HG03135 (cell line): ENCODE data around the gene GPC6.

Experiments
- ATAC-seq: cut with Tn5 transposase; IDR thresholded peaks from one replicate; pipeline ENCODE4 v1.9.1; 2021; ENCODE audit warnings: mild to moderate bottlenecking, moderate library complexity; ENCODE audit not compliant: unreplicated experiment

Gene GPC6

GRCh38 chr13:93268327-93269028, 41.9 kb downstream of the GPC6 start:
- ATAC-seq: no peak

DNA sequence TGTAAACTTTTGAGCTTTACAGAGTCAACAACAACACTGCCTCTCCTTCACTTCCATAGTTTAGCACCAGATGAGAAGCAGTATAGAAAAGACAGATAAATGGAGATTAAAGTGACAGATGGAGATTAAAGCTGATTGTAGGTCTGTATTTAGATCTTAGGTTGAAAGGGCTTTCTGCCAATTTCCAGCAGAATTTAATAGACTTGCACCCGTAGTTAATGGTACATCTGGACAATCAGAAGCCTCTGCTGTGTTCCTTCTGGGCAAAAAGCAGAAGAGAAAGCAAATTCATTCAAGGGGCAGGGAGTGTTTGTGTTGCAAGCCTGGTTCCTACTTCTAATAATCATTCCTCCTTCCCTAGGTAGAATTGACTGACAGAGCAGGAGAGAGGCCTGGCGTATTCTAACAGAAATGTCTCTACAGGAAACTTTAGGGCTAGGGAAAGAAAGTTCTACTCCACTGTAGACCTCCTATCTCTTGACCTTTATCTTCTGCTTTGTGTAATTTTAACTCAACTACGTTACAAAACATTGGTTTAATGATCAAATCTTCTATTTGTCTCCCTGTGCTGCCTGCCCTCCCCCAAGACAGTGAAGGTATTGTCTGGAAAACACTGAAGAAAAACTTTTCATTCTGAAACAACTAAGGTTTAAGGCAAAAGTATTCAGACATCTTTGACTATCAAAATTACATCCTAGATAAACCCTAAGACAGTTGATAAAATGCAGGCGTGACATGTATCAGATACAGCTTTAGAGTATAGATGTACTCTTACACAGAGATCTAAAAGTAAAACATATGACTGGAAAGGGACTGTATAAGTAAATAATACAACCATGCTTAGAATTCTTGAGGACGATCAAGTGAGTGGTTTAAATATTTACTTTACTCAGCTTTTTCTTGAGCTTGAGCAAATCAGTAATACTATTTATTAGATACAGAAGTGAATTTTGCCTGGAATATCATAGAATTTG, 44.4 kb downstream of the GPC6 start:
- ATAC-seq: no peak

- no peak for ATAC-seq
Measured at GRCh38 chr13:93279982-93280381, 53.4 kb downstream of the GPC6 start.

DNA sequence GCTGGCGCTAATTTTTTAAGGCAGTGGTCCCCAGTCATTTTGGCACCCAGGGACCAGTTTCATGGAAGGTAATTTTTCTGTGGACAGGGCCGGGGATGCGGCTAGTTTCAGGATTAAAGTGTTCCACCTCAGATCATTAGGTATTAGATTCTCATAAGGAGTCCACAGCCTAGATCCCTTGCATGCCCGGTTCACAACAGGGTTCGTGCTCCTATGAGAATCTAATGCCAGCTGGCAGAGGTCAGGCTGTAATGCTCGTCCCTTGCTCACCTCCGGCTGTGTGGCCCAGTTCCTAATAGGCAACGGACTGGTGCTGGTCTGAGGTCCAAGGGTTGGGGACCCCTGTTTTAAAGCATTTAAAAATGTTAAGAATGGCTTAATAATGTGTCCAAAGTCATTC, 54.1 kb downstream of the GPC6 start:
- ATAC-seq: no peak

- ATAC-seq: no peak
Measured at GRCh38 chr13:93283255-93283654, 56.6 kb downstream of the GPC6 start.

GRCh38 chr13:93284064-93284463, 57.5 kb downstream of the GPC6 start:
- ATAC-seq: no peak

DNA sequence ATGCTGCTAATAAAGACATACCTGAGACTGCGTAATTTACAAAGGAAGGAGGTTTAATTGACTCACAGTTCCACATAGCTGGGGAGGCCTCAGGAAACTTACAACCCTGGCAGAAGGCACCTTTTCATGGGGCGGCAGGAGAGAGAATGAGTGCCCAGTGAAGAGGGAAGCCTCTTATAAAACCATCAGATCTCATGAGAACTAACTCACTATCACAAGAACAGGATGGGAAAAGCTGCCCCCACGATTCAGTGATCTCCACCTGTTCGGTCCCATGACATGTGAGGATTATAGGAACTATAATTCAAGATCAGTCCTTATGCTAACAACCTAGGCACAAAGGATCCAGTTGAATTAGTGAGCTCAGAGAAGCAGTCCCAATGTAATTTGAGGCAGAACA, 59.4 kb downstream of the GPC6 start:
- ATAC-seq: no peak

GRCh38 chr13:93289053-93289452, 62.4 kb downstream of the GPC6 start:
- ATAC-seq: no peak

GRCh38 chr13:93289842-93290241, 63.2 kb downstream of the GPC6 start:
- no peak for ATAC-seq

DNA sequence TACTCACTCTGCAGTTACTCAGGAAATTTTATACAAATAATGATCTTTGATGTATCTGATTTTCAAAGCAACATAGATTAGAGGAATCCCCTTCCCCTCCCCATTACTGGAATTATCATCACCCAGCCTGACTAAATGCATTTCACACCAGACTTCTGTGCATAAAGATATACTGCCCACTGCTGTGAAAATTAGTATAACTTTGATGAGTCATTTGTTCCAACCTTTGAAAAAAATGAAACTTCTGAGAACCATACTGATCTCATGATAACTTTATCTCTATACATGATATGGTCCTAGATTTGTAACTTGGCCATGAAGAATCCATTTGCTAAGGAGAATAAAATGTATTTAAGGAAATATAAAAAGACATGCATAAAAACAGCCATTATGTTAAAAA, 63.9 kb downstream of the GPC6 start:
- ATAC-seq: no peak

DNA sequence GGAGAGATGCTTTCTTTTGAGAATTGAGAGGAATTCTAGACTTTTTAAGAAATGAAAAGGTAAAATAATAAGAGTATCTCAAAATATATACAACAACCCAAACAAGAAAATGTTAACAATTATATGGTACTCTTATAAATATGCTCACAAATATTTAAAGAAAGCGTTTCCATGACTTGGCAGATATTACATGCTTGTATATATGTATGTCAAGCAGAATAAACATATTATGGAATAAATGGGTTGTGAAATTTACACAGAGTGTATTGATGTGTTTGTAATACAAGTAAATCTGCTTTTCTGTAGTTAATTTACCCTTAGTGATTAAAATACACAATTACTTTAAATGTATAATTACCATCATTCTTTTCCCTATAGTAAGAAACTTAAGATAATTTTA, 65.8 kb downstream of the GPC6 start:
- ATAC-seq: no peak

- ATAC-seq: no peak
Measured at GRCh38 chr13:93293710-93294109, 67.1 kb downstream of the GPC6 start.

GRCh38 chr13:93296584-93296983, 70.0 kb downstream of the GPC6 start:
- ATAC-seq: no peak

DNA sequence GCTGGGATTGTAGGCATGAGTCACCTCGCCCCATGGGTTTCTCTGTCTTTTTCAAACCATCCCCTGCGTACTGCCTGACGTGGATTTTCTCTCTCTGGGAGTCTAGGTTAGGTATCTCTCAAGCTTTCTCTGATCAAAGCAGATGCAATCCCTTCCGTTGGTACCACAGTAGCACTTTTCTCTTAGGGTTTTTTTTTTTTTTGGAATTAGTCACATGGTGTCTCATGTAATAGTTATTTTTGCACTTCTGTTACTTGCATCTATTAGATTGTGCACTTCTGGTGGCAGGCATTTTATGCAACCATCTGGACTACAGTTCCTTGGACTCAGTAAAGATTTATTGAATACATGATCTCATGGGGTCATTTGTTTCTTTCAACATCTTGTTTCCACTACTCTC, 72.1 kb downstream of the GPC6 start:
- ATAC-seq: no peak

- ATAC-seq: no peak
Measured at GRCh38 chr13:93304134-93304533, 77.5 kb downstream of the GPC6 start.

GRCh38 chr13:93304868-93305613, 78.4 kb downstream of the GPC6 start:
- no peak for ATAC-seq

GRCh38 chr13:93305886-93306285, 79.3 kb downstream of the GPC6 start:
- ATAC-seq: no peak

GRCh38 chr13:93307136-93307535, 80.5 kb downstream of the GPC6 start:
- ATAC-seq: no peak

GRCh38 chr13:93307651-93308050, 81.0 kb downstream of the GPC6 start:
- ATAC-seq: no peak

DNA sequence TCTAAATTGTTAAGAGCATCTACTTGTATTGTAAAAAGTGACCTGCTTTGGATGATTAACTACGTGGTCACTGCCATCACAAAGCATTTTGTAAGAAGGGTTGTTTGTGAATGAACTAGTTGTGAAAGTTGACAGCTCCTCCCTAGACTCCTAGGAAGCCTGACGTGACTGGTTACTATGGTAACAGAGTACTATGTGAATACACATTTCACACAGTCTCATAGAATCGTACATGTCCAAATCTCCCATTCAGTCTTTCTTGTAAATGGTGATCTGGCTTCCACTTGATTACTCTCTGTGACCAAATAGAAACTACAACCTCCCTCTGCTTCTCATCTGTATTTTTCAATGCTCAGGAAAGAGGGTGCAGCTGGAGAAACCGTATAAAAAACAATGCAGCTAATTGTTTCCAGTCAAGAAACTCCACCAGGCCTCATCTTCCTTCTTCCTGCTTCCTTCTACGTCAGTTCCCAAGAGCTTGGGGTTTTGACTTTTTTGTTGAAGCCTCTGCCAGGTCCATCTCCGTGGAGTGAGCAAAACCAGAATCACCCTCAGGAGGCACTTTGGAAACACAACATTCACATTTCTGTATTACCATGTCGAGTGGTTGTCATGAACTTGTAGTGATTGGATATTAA, 83.4 kb downstream of the GPC6 start:
- ATAC-seq: no peak

DNA sequence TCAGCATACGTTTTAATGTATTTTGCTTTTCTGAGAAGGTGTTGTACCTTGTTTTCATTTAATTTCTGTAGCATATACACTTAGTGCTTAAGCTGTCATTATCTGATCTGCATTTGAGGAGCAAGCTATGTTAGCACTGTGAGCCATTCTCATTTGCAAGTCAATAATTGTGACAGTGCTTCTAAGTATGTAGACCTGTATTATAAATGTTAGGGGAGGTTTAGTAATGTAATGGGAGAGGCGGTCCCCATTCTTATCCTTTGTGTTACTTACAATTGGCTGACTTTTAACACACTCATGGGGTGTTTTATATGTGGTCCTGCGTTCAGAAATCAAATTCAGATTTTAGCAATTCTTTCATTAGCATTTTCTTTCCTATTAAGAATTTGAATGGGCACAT, 90.2 kb downstream of the GPC6 start:
- no peak for ATAC-seq
